A549 (cell line): ENCODE measurements around the gene LRP1. TPM values are rescaled to one million over a fixed set of nuclear protein-coding genes. Genes with fewer than 3 reads are reported as not detected.

Source experiments
- ATAC-seq, 2 experiments: fragments of 200-7000 bp in 1 of 2; fragments of >200 bp in 1 of 2; cut with Nextera tagmentation in 1 of 2; cut with Tn5 transposase in 1 of 2; 3 replicates each; pipeline versions ENCODE4 v1.8.0 to v1.9.1; 2018 to 2020; ENCODE audit warnings: mild to moderate bottlenecking in 1 of 2, moderate library complexity in 1 of 2
- CTCF ChIA-PET: fragments of 300-600 bp; sonication (Branson Sonifier 250); formaldehyde crosslinking; extraction: SDS; loops from one replicate; lab custom pipeline; 2021; ENCODE audit warnings: antibody characterized with exemption, inconsistent platforms; lab: Yijun Ruan, JAX
- POLR2A ChIA-PET: fragments of 350-600 bp; formaldehyde crosslinking; extraction: SDS; loops from one replicate; lab custom pipeline; 2021; ENCODE audit warnings: antibody characterized with exemption, inconsistent platforms; lab: Yijun Ruan, JAX
- DNase-seq, 2 experiments: peaks; one replicate each; pipeline versions ENCODE4 v3.0.0 to v3.0.0-alpha.2; 2011 to 2016; ENCODE audit warnings: low read depth in 1 of 2, low spot score in 1 of 2
- FAIRE-seq: peaks from 2 replicates; lab custom pipeline; 2011; peaks lifted over from hg19 to GRCh38; lab: Jason Lieb, UNC
- H3K27ac ChIP-seq, 2 experiments: fragments of >200 bp; sonication (Bioruptor Twin); formaldehyde crosslinking; 3 replicates each; pipeline ENCODE4 v1.5.1; 2016 to 2017
- H3K4me1 ChIP-seq: fragments of >200 bp; sonication (Bioruptor Twin); formaldehyde crosslinking; 3 replicates; pipeline ENCODE4 v1.6.1; 2016
- H3K4me2 ChIP-seq: fragments of >200 bp; sonication (Bioruptor Twin); formaldehyde crosslinking; 3 replicates; pipeline ENCODE4 v1.6.1; 2016
- H3K4me3 ChIP-seq: fragments of >200 bp; sonication (Bioruptor Twin); formaldehyde crosslinking; 3 replicates; pipeline ENCODE4 v1.5.1; 2016
- H3K9me3 ChIP-seq: fragments of >200 bp; sonication (Bioruptor Twin); formaldehyde crosslinking; 3 replicates; pipeline ENCODE4 v1.6.1; 2016
- BCL3 ChIP-seq: fragments of >200 bp; sonication (Bioruptor Twin); formaldehyde crosslinking; IDR thresholded peaks from 3 replicates; pipeline ENCODE4 v1.6.1; 2016
- CEBPB ChIP-seq, 2 experiments: fragments of >200 bp in 1 of 2; sonication (Bioruptor Twin) in 1 of 2; formaldehyde crosslinking in 1 of 2; IDR thresholded peaks; 2 replicates each; pipeline ENCODE4 v1.6.1; 2012 to 2016
- CTCF ChIP-seq: fragments of >200 bp; sonication (Bioruptor Twin); formaldehyde crosslinking; IDR thresholded peaks from 3 replicates; pipeline ENCODE4 v1.5.1; 2016
- E2F6 ChIP-seq: IDR thresholded peaks from 2 replicates; pipeline ENCODE4 v1.6.1; 2012; ENCODE audit warnings: low read depth, borderline replicate concordance
- EHF ChIP-seq: fragments of 250-450 bp; sonication (Bioruptor Pico); IDR thresholded peaks from 2 replicates; pipeline ENCODE4 v1.5.0; 2020; ENCODE audit warnings: mild to moderate bottlenecking
- EP300 ChIP-seq, 2 experiments: fragments of >200 bp; sonication (Bioruptor Twin); formaldehyde crosslinking; IDR thresholded peaks; 2 replicates in 1 of 2; 3 replicates in 1 of 2; pipeline ENCODE4 v1.6.1; 2016 to 2017
- FOSL2 ChIP-seq, 2 experiments: fragments of 450-650 bp in 1 of 2; fragments of >200 bp in 1 of 2; sonication (Bioruptor Twin) in 1 of 2; formaldehyde crosslinking; IDR thresholded peaks; 2 replicates each; pipeline versions ENCODE4 v1.5.0 to v1.6.1; 2016 to 2020; ENCODE audit warnings: mild to moderate bottlenecking in 1 of 2, moderate library complexity in 1 of 2
- FOXS1 ChIP-seq: fragments of 250-450 bp; sonication (Bioruptor Pico); IDR thresholded peaks from 2 replicates; pipeline ENCODE4 v1.5.0; 2020; ENCODE audit warnings: mild to moderate bottlenecking, moderate library complexity
- HOXA7 ChIP-seq: fragments of 250-450 bp; sonication (Bioruptor Pico); IDR thresholded peaks from 2 replicates; pipeline ENCODE4 v1.5.0; 2020; ENCODE audit warnings: mild to moderate bottlenecking, moderate library complexity
- JUN ChIP-seq, 2 experiments: fragments of >200 bp; sonication (Bioruptor Twin); formaldehyde crosslinking; IDR thresholded peaks; 2 replicates in 1 of 2; 3 replicates in 1 of 2; pipeline ENCODE4 v1.6.1; 2016 to 2017
- JUNB ChIP-seq: fragments of >200 bp; sonication (Bioruptor Twin); formaldehyde crosslinking; IDR thresholded peaks from 2 replicates; pipeline ENCODE4 v1.6.1; 2016
- KDM1A ChIP-seq: fragments of 200-600 bp; sonication (generic); IDR thresholded peaks from 2 replicates; pipeline ENCODE4 v1.6.1; 2016; ENCODE audit warnings: low read depth, mild to moderate bottlenecking
- NFE2L2 ChIP-seq: fragments of 150-350 bp; conservative IDR thresholded peaks from 2 replicates; pipeline ENCODE4 v1.6.1; 2014; ENCODE audit warnings: low read length
- NPAS2 ChIP-seq: fragments of 250-450 bp; sonication (Bioruptor Pico); IDR thresholded peaks from 2 replicates; pipeline ENCODE4 v1.8.0; 2022; ENCODE audit warnings: mild to moderate bottlenecking, moderate library complexity, borderline replicate concordance
- PBX3 ChIP-seq: IDR thresholded peaks from 2 replicates; pipeline ENCODE4 v1.6.1; 2012
- RARB ChIP-seq: fragments of 250-450 bp; sonication (Bioruptor Pico); IDR thresholded peaks from 2 replicates; pipeline ENCODE4 v1.8.0; 2021; ENCODE audit warnings: mild to moderate bottlenecking, moderate library complexity
- RNF2 ChIP-seq: fragments of 200-600 bp; sonication (generic); IDR thresholded peaks from 2 replicates; pipeline ENCODE4 v1.6.1; 2016; ENCODE audit warnings: low read depth, mild to moderate bottlenecking, antibody characterized with exemption, moderate library complexity, borderline replicate concordance
- SMC3 ChIP-seq: fragments of >200 bp; sonication (Bioruptor Twin); formaldehyde crosslinking; IDR thresholded peaks from 3 replicates; pipeline ENCODE4 v1.6.1; 2018; ENCODE audit warnings: inconsistent platforms
- TP53 ChIP-seq: fragments of 250-450 bp; sonication (Bioruptor Pico); IDR thresholded peaks from 2 replicates; pipeline ENCODE4 v1.5.0; 2021; ENCODE audit warnings: mild to moderate bottlenecking, moderate library complexity
- ZC3H11A ChIP-seq: fragments of 450-650 bp; IDR thresholded peaks from 2 replicates; pipeline ENCODE4 v1.6.1; 2014; ENCODE audit warnings: antibody characterized with exemption, mild to moderate bottlenecking
- ZFP36 ChIP-seq: fragments of 450-650 bp; IDR thresholded peaks from 2 replicates; pipeline ENCODE4 v1.6.1; 2014; ENCODE audit warnings: borderline replicate concordance; ENCODE audit not compliant: partially characterized antibody
- ZNF302 ChIP-seq: fragments of 250-450 bp; sonication (Bioruptor Pico); IDR thresholded peaks from 2 replicates; pipeline ENCODE4 v1.9.0; 2021; ENCODE audit warnings: inconsistent platforms, mild to moderate bottlenecking, moderate library complexity
- ZSCAN20 ChIP-seq: fragments of 250-450 bp; sonication (Bioruptor Pico); IDR thresholded peaks from 2 replicates; pipeline ENCODE4 v1.8.0; 2022; ENCODE audit warnings: mild to moderate bottlenecking, moderate library complexity
- WGBS: methylation state at CpG from one replicate; pipeline ENCODE4 v1.1.6; 2017; ENCODE audit errors: missing lambda C conversion rate; 5-methylcytosine and 5-hydroxymethylcytosine counted together
- polyA plus RNA-seq, 4 experiments: library from polyadenylated mRNA; depleted of rRNA in 3 of 4; stranded (reverse); fragments of >200 nt; fragmentation: RNase III in 1 of 4; extraction: RNeasy Plus Mini Kit Qiagen cat#74134 plus additional on column Dnase treatment in 1 of 4; gene quantifications; 2 replicates in 3 of 4; 3 replicates in 1 of 4; pipeline ENCODE4 v1.2.3, GENCODE V29; 2011 to 2017
- TF ChIP-seq, protein P1 (sequence below): IDR thresholded peaks from 2 replicates; pipeline ENCODE4 v1.6.1; 2012

Gene LRP1
- polyA plus RNA-seq, 2 of the 4 experiments (the other 2 are of a cell fraction): 5.6 to 9.4 TPM

DNA sequence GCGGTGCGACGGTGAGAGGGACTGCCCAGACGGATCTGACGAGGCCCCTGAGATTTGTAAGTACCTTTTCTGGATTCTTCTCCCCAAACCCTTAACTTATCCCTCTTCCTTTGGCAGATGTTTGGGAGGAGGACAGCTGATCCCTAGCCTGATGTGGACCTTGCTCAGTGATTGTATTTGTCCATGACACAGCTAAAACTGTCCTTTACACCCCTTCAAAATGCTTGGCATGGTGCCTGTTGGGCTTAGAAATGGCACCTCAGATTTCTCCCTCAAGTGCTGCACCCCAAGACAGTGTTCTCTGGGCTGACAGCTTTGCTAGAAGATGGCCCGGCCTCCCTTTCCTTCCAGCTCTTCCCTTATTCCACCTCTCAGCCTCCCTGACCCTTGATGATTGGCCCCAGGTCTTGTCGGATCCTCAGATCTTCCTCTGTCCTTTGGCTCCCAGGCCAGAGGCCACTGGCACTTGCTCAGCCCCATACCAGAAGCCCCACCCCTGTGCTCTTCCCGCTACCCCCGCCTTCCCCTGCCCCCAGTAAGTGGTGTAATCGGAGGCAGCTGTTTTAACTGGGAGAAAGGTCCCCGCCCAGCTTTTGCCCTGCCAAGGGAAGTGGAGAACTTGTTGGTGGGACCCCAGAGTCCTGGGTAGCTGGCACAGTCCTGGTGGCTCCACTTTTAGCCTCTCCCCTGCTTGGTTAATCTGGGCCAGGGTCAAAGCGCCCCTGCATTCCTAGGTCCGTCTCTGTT lies 10.4 kb downstream of the LRP1 start:
- H3K4me3 ChIP-seq: no peak overlapping the region
- no peak for DNase-seq
- 88% methylated on average over 13 of the region's 13 CpGs for WGBS
- peak in 1 of 2 experiments; percentile 21; a peak in 2 of 6 replicates for ATAC-seq
- no peak for FAIRE-seq
- POLR2A ChIA-PET: no interaction called here
- peaks cover 15% of the 10 kb centered on the region for H3K4me1 ChIP-seq
- H3K4me2 ChIP-seq: peak overlapping the region; percentile 8; the same call in 1 of the 3 replicates
- no peaks in the 10 kb centered on the region for H3K9me3 ChIP-seq
- TF ChIP-seq, protein P1, sequence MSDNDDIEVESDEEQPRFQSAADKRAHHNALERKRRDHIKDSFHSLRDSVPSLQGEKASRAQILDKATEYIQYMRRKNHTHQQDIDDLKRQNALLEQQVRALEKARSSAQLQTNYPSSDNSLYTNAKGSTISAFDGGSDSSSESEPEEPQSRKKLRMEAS: no peak
- TF ChIP-seq EHF (CRISPR knock-in tag) (no peak), JUN (IDR thresholded peaks at IDR 0.05) (no peak), ZC3H11A (no peak), ZNF302 (CRISPR knock-in tag) (no peak), FOSL2 (IDR thresholded peaks at IDR 0.05) (no peak), FOSL2 (CRISPR knock-in tag; IDR thresholded peaks at IDR 0.05) (no peak), HOXA7 (CRISPR knock-in tag) (no peak), NPAS2 (CRISPR knock-in tag) (no peak), TP53 (no peak), BCL3 (no peak)
- CTCF ChIA-PET: interaction anchor here (0.7 to 6.6 kb wide), 8 partner anchors 15 to 101 kb away, joined by 3 to 51 read pairs (median 6); no protein-coding TSS in a partner anchor
- 0 out of 6 replicates have a peak overlapping the region, but pooled peaks of 1 of the 2 experiments have one; percentile 33 for H3K27ac ChIP-seq

DNA sequence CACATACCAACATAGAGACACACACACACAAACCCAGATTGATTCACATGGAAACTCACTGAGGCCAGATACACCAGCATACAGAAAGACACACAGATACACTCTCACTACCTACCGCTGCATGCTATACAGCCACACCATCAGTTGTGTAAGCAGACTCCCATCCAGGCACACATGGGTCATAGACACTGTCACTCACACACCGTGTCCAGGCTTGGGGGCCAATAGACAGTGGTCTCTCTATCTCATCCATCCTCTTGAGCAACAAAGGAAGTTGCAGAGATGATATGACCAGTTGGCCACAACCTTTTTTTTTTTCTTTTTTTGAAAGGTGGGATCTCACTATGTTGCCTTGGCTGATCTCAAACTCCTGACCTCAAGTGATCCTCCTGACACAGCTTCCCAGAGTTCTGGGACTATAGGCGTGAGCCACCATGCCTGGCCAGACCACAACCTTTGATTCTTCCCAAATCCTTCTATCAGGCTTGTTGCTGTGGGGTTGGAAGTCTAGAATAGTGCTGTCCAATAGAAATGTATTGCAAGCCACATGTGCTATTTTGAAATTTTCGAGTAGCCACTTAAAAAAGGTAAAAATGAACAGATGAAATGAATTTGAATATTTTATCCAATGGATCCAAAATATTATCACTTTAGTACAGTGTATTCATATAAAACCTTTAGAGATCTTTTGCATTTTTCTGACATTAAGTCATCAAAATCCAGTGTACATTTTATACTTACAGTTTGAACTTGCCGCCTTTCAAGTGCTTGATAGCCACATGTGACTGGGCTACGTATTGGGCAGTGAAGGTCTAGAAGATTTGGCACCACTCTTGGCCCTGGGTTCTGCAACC lies 11.7 kb downstream of the LRP1 start:
- H3K4me1 ChIP-seq: peaks cover 11% of the 10 kb centered on the region
- FAIRE-seq: no peak
- ChIA-PET CTCF (interaction anchor here (0.6 kb wide), 2 partner anchors 42 to 102 kb away, joined by 3 read pairs; no protein-coding TSS in a partner anchor), POLR2A (no interaction called here)
- WGBS: 76% methylated on average over 6 of the region's 6 CpGs
- H3K4me3 ChIP-seq: no peak overlapping the region
- ATAC-seq: no peak
- H3K4me2 ChIP-seq: no peak overlapping the region
- no peaks in the 10 kb centered on the region for H3K9me3 ChIP-seq
- no peak for TF ChIP-seq CTCF
- no peak for TF ChIP-seq E2F6
- TF ChIP-seq NPAS2 (CRISPR knock-in tag): no peak
- no peak for TF ChIP-seq FOXS1 (CRISPR knock-in tag)
- TF ChIP-seq ZNF302 (CRISPR knock-in tag): no peak
- no peak for TF ChIP-seq PBX3
- TF ChIP-seq ZSCAN20 (CRISPR knock-in tag): no peak
- no peak for TF ChIP-seq NFE2L2
- TF ChIP-seq SMC3: no peak
- TF ChIP-seq JUNB: no peak
- no peak for TF ChIP-seq CEBPB (IDR thresholded peaks at IDR 0.05)
- TF ChIP-seq RARB (CRISPR knock-in tag): no peak
- TF ChIP-seq ZFP36: no peak
- TF ChIP-seq TP53: no peak
- no peak for TF ChIP-seq EP300 (IDR thresholded peaks at IDR 0.05)
- TF ChIP-seq FOSL2 (IDR thresholded peaks at IDR 0.05): no peak
- no peak for TF ChIP-seq FOSL2 (CRISPR knock-in tag; IDR thresholded peaks at IDR 0.05)
- TF ChIP-seq RNF2: no peak
- no peak for TF ChIP-seq KDM1A
- DNase-seq: no peak
- H3K27ac ChIP-seq: no peak overlapping the region
